Loucy (cell line): ENCODE measurements around the gene JPH3.

Experiments used
- H2AFZ ChIP-seq: fragments of 200-600 bp; sonication (generic); 2 replicates; pipeline ENCODE4 v1.6.0; 2016; ENCODE audit warnings: antibody characterized with exemption, mild to moderate bottlenecking, low read length, moderate library complexity
- H3F3A ChIP-seq: fragments of 200-600 bp; 2 replicates; pipeline ENCODE4 v1.6.0; 2016; ENCODE audit warnings: antibody characterized with exemption, low read depth, mild to moderate bottlenecking
- H3K27me3 ChIP-seq: fragments of 200-600 bp; sonication (generic); 2 replicates; pipeline ENCODE4 v1.6.1; 2014; ENCODE audit warnings: low read length, mild to moderate bottlenecking; ENCODE audit not compliant: insufficient read depth, poor library complexity, severe bottlenecking
- H3K36me3 ChIP-seq: fragments of 200-600 bp; sonication (generic); 2 replicates; pipeline ENCODE4 v1.6.1; 2016; ENCODE audit warnings: low read length; ENCODE audit not compliant: insufficient read depth
- H3K4me1 ChIP-seq: fragments of 200-600 bp; sonication (generic); 2 replicates; pipeline ENCODE4 v1.5.1; 2014; ENCODE audit warnings: low read length, mild to moderate bottlenecking; ENCODE audit not compliant: insufficient read depth, poor library complexity, severe bottlenecking
- H3K4me2 ChIP-seq: fragments of 200-600 bp; sonication (generic); 2 replicates; pipeline ENCODE4 v1.6.0; 2014; ENCODE audit warnings: antibody characterized with exemption, low read length, low read depth, mild to moderate bottlenecking; ENCODE audit not compliant: poor library complexity, severe bottlenecking
- H3K4me3 ChIP-seq: fragments of 200-600 bp; sonication (generic); 2 replicates; pipeline ENCODE4 v1.5.1; 2014; ENCODE audit warnings: low read length, mild to moderate bottlenecking, mixed read lengths; ENCODE audit not compliant: poor library complexity, severe bottlenecking
- H3K79me2 ChIP-seq: fragments of 200-600 bp; sonication (generic); 2 replicates; pipeline ENCODE4 v1.6.1; 2014; ENCODE audit warnings: low read length; ENCODE audit not compliant: insufficient read depth
- H3K9ac ChIP-seq: fragments of 200-600 bp; sonication (generic); 2 replicates; pipeline ENCODE4 v1.6.0; 2014; ENCODE audit warnings: mild to moderate bottlenecking, low read depth, low read length, moderate library complexity; ENCODE audit not compliant: poor library complexity, severe bottlenecking
- H3K9me2 ChIP-seq: fragments of 200-600 bp; sonication (generic); replicated peaks from 2 replicates; pipeline ENCODE4 v1.6.1; 2016; ENCODE audit warnings: low read depth, low read length, mixed read lengths
- H3K9me3 ChIP-seq: fragments of 200-600 bp; sonication (generic); 2 replicates; pipeline ENCODE4 v1.6.1; 2014; ENCODE audit warnings: mild to moderate bottlenecking, antibody characterized with exemption, low read length, low read depth; ENCODE audit not compliant: insufficient read depth
- H4K20me1 ChIP-seq: fragments of 200-600 bp; sonication (generic); 2 replicates; pipeline ENCODE4 v1.6.0; 2014; ENCODE audit warnings: antibody characterized with exemption, low read length, mild to moderate bottlenecking; ENCODE audit not compliant: insufficient read depth, poor library complexity, severe bottlenecking
- CTCF ChIP-seq: fragments of 200-600 bp; sonication (generic); conservative IDR thresholded peaks from 2 replicates; pipeline ENCODE4 v1.5.1; 2014; ENCODE audit warnings: mild to moderate bottlenecking, antibody characterized with exemption, low read length
- EZH2phosphoT487 ChIP-seq: fragments of 200-600 bp; IDR thresholded peaks from 2 replicates; pipeline ENCODE4 v1.6.1; 2018; ENCODE audit warnings: antibody characterized with exemption, mild to moderate bottlenecking, moderate library complexity, borderline replicate concordance

The JPH3 gene

GRCh38 chr16:87731607-87732006, 129.3 kb downstream of the JPH3 start:
- Histone ChIP-seq H3K36me3 (peaks cover 23% of the 10 kb centered on the region; the same call in 1 of the 2 replicates), H4K20me1 (no peaks in the 10 kb centered on the region), H2AFZ (no peak overlapping the region), H3K4me1 (no peaks in the 10 kb centered on the region), H3K9ac (no peak overlapping the region), H3F3A (no peaks in the 10 kb centered on the region), H3K9me3 (no peaks in the 10 kb centered on the region), H3K4me2 (no peak overlapping the region), H3K79me2 (no peaks in the 10 kb centered on the region), H3K4me3 (no peak overlapping the region), H3K9me2 (no peaks in the 10 kb centered on the region), H3K27me3 (no peaks in the 10 kb centered on the region)
- TF ChIP-seq EZH2phosphoT487 = no peak
- TF ChIP-seq CTCF = no peak

- H3K9me2 ChIP-seq = no peaks in the 10 kb centered on the region
- H3K9me3 ChIP-seq = no peaks in the 10 kb centered on the region
- no peaks in the 10 kb centered on the region for H3F3A ChIP-seq
- peaks cover 24% of the 10 kb centered on the region; the same call in 1 of the 2 replicates for H3K36me3 ChIP-seq
- H3K4me1 ChIP-seq = no peaks in the 10 kb centered on the region
- TF ChIP-seq CTCF (no peak), EZH2phosphoT487 (no peak)
- no peaks in the 10 kb centered on the region for H4K20me1 ChIP-seq
- H3K9ac ChIP-seq = no peak overlapping the region
- no peak overlapping the region for H2AFZ ChIP-seq
- no peaks in the 10 kb centered on the region for H3K27me3 ChIP-seq
- no peaks in the 10 kb centered on the region for H3K79me2 ChIP-seq
- H3K4me3 ChIP-seq = no peak overlapping the region
- H3K4me2 ChIP-seq = no peak overlapping the region
Observed at GRCh38 chr16:87733190-87733589, 130.9 kb downstream of the JPH3 start.

GRCh38 chr16:87734644-87735043, 132.3 kb downstream of the JPH3 start:
- TF ChIP-seq CTCF (no peak), EZH2phosphoT487 (no peak)
- Histone ChIP-seq H3K4me3 (no peak overlapping the region), H3K9me2 (no peaks in the 10 kb centered on the region), H3F3A (no peaks in the 10 kb centered on the region), H3K9ac (no peak overlapping the region), H3K27me3 (no peaks in the 10 kb centered on the region), H3K9me3 (no peaks in the 10 kb centered on the region), H2AFZ (no peak overlapping the region), H3K4me1 (no peaks in the 10 kb centered on the region), H3K4me2 (no peak overlapping the region), H3K79me2 (no peaks in the 10 kb centered on the region), H3K36me3 (peaks cover 17% of the 10 kb centered on the region; the same call in 1 of the 2 replicates), H4K20me1 (no peaks in the 10 kb centered on the region)
